GM18873 (cell line): ENCODE data around the gene GPR176.

Source experiments
- ATAC-seq: cut with Tn5 transposase; IDR thresholded peaks from one replicate; pipeline ENCODE4 v1.9.1; 2021; ENCODE audit warnings: mild to moderate bottlenecking, moderate library complexity, moderate number of reproducible peaks; ENCODE audit not compliant: unreplicated experiment, low FRiP score

Gene GPR176, protein sequence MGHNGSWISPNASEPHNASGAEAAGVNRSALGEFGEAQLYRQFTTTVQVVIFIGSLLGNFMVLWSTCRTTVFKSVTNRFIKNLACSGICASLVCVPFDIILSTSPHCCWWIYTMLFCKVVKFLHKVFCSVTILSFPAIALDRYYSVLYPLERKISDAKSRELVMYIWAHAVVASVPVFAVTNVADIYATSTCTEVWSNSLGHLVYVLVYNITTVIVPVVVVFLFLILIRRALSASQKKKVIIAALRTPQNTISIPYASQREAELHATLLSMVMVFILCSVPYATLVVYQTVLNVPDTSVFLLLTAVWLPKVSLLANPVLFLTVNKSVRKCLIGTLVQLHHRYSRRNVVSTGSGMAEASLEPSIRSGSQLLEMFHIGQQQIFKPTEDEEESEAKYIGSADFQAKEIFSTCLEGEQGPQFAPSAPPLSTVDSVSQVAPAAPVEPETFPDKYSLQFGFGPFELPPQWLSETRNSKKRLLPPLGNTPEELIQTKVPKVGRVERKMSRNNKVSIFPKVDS

DNA sequence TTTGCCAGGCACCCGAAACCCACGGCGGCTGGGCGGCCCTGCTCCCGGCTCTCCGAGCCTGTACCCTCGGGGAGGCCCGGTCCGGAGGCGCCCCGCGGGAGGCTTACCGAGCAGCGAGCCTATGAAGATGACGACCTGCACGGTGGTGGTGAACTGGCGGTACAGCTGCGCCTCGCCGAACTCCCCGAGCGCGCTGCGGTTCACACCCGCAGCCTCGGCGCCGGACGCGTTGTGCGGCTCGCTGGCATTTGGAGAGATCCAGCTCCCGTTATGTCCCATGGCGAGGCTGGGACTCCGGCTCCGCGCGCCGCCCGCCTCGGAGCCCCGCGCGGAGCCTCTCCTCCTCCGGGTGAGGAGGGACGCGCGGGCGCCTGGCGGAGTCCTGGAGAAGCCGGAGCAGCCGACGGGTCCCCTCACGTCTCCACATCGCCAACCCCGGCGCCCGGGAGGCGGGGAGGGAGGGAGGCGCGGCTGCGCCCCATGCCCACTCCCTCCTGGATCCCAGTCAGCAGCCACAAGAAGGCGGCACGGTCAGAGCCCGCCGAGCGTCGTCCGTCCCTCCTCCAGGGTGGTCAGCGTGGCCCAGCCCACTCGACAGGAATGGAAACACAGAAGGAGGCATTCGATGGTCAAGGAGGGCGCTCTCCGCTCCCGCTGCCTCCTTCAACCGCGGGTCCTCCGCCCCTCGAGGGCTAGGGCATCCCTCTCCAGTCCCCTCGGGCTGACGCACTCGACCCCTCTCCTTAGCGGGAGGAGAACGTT, at the start of gene GPR176:
TSS of gene GPR176 (minus strand) at position 519 of the 762 bp plus-strand sequence. CDS start at position 279, 240 bp downstream.
- no peak for ATAC-seq

DNA sequence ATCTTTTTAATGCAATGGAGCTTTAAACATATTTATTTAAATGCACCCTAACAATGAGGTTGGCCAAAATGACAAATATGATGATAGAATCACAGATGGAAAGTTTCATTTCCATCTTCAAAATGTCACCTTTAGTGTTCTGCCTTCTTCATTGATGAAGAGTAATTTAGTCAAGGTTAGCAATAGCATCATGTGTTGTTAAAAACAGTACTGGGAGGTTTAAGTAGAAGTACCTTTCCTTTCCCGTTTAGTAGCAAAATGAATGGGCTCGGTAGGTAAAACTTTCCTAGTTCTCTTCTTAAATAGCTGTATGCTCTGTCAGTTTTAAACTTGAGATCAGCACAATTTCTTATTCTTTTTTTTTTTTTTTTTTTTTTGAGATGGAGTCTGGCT, 48.9 kb upstream of the GPR176 start:
- no peak for ATAC-seq

DNA sequence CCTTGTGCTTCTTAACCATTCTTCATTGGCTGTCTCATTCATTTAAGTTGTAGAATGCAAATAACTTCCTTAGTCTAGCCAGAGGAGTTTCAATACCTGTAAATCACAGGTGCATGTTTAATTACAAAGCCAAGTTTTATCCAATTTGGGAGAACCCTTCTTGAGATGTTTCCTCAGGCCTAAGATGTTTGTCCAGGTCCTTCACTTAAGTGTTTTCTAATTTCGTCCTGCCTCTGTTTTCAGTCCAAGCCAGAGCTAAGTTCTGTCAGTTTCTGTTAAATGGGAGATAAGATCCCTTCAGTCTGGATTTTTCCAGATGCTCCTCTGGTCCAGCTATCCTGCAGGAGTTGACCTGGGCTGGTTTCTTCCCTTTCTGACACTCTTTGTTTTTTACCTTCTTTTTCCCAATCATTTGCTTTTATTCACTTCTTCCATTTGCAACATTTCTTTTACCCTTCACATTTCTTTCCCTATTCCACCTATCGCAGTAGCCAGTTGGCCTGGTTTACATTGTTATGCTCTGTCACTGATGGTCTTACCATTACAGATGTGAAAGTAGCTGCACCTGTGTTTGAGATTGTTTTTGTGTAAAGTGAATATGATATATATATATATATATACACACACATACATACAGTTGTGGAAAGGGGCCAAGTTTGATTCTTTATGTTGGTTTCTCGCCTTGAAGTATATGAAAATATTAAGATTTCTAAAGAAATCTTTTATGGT, 48.4 kb upstream of the GPR176 start:
- no peak for ATAC-seq

DNA sequence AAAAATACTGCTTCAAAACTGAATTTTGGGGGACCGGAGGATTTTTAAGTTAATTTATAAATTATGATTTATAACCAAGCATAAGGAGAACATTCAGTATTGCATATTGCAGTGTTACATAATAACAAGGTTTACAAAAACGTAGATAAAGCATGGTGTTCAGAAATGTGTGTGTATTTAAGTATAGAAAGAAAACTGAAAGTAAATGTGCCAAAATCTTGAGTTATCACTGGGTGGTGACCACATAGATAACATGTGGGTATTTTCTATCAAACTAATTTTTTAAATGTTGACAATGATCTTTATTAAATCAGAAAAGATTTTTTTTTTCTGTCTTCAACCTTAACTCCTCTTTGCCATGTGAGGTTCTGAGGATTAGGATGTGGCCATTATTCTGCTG, 46.5 kb upstream of the GPR176 start:
- no peak for ATAC-seq

DNA sequence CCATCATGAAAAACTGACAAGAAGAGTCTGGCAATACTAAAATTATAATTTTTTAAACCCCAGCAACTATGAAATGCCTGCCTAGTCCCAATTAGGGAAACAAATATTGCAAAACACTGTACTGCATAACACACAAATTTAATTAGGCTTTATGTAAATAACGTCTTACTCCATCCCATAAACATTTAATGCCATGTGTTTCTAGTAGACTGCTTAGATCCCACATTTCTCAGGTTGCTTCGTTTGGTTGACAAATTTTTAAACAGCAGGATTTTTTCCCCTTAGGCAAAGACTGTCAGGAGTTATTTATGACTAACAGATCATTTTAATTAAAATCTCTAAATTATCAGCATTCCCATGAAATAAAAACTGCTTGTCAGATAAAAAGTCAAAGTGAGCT, 43.7 kb upstream of the GPR176 start:
- ATAC-seq: no peak

DNA sequence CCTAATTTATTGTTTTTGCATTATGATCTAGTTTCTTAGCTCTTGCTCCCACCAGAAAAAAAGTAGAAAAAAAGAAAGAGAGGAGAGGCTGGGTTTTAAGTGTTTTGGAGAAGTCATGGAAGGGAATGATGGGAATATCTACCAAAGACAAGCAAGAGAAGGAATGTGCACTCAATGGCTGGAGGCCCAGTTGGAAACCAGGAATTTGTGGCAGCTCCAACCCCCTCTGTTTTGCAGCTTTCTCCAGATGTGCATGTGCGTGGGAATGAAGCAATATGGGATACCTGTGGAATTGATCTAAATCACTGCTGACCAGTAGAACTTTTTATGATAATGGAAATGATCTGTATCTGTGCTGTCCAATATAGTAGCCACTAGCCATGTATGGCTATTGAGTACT, 41.0 kb upstream of the GPR176 start:
- no peak for ATAC-seq

DNA sequence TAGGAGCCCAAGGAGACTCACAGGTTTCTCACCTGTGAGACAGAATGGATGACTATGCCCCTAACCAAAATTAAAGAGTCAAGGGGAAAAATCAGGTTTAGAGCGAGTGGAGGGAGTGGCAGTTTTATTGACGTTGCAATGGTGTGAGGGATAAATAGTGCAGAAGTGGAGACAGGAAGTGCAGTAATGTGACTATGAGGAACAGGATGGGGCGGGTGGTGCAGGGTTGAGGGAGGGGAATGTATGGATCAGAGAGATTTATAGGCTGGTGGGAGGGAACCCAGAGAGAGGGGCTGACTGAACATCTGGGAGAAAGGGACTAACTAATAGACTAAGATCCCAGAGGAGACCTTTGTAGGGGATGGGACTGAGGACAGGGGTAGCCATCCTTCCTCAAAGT, 40.3 kb upstream of the GPR176 start:
- no peak for ATAC-seq

DNA sequence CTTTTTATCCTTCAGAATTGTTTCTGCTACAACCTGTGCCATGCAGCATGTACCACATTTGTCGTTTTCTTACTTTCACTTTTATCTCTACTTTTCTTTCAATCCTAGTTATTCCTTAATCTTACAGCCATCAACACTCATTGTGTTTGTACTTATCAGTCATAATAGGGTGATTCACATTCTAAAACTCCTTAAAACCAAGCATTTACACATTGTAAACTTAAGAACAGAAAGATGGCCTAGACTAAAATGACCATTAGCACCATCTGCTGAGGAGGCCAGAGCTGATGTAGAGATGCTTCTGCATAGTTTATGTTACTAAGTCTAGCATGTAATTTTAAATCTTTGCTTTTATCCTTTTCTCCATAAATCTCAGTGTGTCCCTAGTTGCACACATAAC, 39.3 kb upstream of the GPR176 start:
- ATAC-seq: no peak

DNA sequence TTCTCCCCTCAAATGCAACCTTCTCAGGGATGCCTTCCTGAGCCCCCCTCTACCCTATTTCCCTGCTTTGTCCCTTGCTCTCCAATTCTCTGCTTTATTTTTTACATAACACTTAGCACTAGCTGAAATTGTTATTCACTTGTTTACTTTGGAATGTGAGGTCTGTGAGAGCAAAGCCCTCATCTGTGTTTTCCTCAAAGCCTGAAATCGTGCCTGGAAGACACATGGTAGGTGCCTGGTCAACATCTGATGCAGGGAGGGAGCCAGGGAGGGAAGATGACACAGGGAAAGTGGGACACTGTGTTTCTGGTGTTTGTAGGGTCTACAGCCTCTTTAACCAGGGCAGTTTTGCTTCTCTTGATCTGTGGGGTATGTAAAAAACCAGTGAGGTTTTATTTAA, 37.4 kb upstream of the GPR176 start:
- no peak for ATAC-seq

DNA sequence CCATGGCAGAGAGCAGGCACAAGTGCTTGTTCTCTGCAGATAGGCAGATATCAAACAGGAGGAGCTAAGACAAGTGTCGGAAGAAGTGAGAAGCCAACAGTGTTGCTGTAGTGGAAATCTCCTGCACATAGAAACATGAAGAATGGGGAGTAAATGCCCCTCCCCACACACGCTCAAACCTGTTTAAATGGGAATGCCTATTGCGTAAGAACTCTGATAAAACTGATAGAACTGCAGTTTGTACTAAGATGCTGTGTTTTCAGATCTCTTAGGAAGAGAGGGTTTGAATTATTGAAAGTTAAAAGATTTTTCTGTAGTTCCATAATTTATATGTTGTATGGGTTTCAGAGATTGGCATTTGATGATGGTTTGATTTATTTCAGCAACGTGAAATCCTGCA, 33.5 kb upstream of the GPR176 start:
- no peak for ATAC-seq

DNA sequence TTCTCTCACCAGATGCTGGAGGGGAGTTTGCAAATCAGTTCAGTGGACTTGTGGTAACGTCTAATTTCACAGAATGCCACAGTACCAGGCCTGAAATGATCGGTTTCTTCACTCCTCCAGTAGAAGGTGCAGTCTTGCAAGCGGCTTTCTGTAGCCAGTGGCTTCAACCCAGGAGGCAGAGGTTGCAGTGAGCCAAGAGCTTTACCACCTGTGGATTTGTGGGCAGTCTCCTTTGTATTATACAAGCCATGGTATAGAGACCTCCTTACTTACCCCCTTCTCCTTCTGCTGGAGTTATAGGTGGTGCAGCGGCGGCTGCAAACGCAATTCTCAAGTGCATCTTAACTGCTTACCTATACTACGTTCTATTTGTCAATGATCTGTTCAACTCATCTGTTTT, 31.5 kb upstream of the GPR176 start:
- no peak for ATAC-seq

DNA sequence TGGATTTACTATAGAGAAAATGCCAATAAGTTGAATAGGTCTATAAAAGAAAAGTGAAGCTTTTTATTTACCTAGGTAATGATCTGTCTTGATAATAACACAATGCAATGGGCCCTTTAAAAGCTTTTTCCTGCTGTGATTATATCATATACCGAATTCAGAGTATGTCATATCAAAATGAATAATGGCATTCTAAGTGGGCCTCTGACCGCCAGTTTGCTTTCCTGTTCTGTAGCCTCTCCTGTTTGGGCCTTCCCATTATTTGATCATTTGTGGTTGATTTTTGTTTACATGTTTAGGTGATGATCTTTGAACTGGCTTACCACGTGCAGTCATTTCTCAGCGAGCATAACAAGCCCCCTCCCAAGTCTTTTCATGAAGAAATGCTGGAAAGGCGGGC, 28.8 kb upstream of the GPR176 start:
- no peak for ATAC-seq

DNA sequence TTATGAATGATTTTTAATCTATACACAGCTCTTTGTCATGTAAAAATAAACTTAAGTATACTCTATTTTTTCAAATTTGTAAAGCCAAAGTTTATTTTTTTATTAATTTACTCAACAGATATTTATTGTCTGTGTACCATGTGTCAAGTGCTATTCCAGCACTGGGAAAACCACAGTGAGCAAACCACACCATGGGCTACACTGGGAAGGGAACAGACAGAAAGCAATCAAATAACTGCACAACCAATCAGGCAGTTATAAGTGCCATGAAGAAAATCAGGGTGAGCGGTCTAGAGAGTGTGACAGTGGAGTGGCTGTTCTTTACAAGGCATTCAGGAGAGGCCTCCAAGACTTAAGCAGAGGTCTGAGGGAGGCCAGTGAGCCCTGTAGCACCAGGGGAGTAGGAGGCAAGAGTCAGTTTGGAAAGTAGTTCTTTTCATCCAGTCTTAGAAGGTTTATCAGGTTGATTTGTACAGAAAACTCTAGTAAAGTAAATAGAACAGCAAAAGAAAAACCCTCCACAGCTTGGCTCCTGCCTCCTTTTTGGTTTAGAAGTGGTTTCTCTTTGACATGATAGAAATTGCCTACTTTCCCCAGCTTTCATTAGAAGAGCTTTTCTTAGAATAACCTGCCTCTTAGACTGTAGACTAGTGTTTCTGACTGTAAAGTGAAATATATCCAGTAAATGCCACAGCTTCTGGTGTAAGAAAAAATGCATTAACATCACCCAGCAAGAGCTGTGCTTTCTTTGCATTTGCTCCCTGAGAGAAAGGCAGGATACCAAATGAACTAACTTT, 27.5 kb upstream of the GPR176 start:
- ATAC-seq: no peak

DNA sequence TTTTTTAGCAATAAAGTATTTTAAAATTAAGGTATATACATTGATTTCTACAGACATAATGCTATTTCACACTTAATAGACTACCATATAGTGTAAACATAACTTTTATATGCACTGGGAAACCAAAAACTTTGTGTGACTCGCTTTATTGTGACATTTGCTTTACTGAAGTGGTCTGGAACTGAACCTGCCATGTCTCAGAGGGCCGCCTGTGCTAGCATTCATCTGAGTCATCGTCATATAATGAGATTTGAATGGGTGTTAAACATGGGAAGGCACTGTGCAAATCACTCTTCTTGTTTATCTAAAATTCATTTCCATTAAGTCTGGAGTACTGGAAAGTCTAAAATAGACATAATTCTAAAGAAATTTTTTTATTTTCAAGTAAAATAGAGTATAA, 26.8 kb upstream of the GPR176 start:
- no peak for ATAC-seq

DNA sequence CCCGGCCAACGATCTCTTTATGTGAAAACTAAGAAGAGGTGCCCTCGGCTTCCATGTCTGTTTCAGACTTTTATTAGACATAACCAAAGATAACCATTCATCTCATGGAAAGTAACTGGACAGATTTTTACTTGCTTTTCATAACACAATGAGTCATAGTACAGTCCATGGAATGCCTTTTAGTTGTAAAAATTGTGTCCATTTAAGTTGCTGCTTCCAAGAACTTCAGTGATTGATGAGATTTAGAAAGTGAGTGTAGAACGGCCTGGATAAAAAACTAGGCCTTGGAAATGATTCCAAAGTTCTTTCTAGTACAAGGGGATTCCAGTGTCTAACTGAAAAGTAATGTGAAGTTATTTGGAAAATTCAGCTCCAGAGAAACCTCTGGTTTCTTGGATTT, 24.7 kb upstream of the GPR176 start:
- ATAC-seq: no peak

DNA sequence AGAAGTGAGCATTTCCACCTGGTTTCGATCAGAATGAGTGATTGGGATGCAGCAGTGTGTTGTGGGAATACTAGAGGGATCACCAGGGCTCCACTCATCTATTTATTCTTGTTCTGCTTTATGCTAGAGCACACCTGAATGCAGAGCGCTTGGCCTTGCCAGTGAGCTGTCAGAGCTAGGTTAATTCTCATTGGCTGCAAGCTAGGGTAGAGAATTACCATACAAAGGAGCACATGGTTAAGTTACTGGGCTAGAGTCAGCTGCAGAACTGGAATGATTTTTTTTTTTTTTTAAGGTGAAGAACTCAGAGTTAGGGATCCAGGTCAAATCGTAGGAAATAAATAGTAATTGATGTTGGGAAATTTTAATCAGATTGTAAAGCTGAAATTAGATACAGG, 22.7 kb upstream of the GPR176 start:
- ATAC-seq: no peak

DNA sequence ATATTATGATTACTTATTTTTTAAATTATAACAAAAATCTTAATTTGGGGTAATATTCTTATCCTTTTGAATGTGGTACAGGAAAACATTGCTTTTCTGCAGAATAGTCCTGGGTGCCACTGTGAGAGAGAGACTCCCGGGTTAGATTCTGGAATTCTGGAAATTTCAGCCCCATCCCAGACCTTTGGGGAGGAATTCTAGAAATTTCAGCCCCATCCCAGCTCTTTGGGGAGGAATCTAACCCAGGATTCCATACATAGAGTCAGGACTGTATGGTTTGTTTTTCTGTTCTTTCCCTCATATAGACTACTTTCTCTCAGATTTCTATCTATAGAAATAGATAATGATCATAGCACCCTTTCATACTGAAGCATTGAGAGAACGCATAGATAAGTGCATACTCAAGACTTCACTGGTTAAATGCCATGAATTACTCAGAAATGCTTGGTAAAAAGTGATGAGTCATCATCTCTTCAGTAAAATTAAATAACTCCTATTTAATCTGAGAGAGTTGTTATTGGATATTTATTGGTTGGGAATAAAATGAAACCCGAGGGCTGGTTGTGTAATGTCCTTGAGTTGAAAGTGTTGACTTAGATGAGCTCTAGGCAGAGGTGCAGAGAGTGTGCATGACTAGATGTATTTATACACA, 22.2 kb upstream of the GPR176 start:
- no peak for ATAC-seq

DNA sequence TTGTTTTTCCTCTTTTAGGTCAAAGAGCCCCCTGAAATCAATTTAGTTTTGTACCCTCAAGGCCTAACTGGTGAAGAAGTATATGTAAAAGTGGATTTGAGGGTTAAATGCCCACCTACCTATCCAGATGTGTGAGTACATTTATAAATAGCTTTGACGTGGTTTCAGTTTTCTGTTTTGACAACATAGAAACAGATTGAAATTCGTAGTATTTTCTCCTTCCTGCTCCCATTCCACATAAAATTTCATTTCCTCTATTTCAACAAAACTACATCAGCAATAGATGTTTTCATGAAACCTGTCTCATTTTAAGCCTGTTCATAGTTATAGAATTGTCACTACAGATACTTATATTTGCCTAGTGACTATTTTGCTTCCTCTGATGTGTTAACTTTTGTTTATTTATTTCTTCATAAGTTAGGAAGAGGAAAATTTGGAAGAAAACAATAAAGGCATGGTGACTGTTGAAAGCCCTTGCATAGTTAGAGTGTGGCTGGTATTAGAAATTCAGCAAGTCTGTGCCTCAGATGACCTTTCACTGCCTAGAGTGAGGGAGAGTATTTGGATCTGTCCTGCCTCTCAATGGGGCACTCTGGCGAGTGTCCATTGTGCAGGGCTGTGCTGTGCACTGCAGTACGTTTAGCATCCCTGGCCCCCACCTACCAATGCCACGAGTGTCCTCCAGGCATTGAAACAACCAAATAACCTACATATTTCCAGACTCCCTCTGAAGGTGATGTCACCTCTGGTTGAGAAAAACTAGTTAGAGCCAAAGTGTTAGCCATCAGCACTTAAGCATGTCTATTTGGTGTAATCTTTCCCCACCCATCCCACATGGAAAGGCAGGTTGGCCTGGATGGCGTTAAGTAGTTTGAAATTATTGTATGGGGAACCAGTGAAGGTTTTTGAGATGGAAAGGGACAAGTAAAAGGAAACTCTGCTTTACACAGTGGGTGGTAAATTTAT, 19.7 kb upstream of the GPR176 start:
- no peak for ATAC-seq

DNA sequence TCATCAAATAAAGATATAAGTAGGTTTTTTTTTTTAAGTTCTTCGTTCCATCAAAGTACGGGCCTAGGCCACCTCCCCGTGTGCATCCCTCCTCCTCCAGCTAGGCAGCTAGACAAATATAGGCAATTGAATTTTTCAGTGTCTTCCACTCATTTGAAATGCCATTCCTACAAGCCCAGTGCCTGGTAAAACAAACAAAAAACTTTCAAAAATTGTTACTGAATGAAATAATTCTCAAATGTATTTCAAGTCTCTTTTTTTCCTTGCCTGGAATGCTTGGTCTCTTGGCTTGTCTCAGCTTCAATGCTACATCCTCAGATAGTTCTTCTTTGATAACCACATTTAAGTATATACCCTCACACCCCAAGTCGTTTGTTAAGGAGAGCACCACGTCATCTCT, 17.6 kb upstream of the GPR176 start:
- no peak for ATAC-seq
